ENCODE data around the gene NSD2.
"Not testable (repeated sequence)": the region's sequence is repeated elsewhere in the genome, so short reads cannot be mapped to it uniquely, and the experiment has no call there.

NSD2 gene

DNA sequence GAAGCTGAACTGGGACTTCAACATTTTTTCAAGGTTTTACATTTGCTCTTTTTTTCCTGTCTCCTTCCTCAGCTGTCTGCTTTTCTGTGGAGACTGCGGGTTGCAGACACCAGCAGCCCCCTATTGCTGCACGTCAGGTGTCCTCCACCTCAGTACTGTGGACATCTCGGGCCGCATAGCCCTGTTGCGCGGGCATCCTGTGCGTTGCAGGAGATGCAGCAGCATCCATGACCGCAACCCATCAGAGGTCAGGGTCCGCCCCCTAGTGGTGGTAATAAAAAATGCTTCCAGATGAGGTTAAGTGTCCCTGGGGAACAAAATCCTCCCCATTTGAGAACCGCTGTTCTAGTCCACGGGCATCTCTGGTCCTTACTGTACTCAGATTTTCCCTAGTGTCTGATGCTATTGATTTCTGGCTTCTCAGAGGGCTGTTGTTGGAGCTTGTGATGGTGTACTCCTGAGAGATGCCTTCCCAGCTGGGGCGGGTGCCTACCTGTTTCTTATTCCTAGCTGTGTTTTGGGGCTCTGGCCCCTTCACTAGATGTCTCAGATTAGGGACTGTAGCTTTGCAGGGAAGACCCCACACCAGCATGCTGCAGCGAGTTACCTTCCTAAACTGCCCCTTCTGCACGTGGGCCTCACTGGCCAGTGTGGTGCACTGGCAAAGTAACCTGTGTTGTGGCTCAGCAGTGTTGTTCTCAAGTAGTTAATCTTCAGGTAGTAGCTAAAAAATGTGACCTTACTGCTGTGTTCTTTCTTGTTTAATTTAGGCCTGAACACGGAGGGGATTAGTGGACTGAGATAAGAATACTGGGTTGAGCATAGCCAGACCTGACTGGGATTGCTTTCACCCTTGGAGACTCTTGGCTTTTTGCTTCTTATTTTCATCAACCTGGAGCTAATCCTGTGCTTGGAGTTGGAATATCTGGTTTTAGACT lies 28.2 kb downstream of the NSD2 start:
- DNase-seq: peak; percentile 76

- DNase-seq: no peak
Measured at GRCh38 chr4:1900087-1900433, 28.9 kb downstream of the NSD2 start.

DNA sequence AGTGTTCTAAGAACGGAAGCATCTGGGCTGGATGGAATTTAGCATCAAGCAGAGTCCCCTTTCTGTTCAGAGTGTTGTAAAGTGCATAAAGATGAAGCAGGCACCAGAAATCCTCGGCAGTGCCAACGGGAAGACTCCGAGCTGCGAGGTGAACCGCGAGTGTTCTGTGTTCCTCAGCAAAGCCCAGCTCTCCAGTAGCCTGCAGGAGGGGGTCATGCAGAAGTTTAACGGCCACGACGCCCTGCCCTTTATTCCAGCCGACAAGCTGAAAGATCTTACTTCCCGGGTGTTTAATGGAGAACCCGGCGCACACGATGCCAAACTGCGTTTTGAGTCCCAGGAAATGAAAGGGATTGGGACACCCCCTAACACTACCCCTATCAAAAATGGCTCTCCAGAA lies 29.4 kb downstream of the NSD2 start:
- no peak for DNase-seq

DNA sequence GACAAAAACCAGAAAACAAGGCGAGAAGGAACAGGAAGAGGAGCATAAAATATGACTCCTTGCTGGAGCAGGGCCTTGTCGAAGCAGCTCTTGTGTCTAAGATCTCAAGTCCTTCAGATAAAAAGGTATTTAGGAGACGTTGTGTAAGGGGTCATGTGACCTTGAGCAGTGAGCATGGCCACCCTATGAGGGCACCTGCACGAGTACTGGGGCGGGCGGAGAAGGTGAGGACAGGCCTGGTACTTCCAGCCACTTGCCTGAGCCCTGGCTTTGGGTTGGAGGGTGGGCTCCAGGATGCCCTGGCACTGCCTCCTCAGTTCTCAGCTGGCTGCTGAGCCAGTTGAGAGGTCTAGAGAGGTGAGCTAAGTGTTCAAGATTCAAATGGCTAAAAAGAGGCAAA lies 29.9 kb downstream of the NSD2 start:
- DNase-seq: no peak

DNA sequence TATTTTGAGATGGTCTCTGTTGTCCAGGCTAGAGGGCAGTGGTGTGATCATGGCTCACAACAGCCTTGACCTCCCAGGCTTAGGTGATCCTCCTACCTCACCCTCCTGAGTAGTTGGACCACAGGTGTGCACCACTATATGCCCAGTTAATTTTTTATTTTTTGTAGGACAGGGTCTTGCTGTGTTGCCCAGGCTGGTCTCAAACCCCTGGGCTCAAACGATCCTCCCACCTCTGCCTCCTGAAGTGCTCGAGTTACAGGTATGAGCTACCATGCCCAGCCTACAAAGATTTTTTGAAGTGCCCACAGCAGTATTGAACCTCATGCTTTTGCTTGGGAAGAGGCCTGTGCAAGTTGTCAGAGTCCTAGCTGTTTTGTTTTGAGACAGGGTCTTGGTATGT lies 31.1 kb downstream of the NSD2 start:
- no peak for DNase-seq

- DNase-seq: no peak
Measured at GRCh38 chr4:1903035-1903434, 31.8 kb downstream of the NSD2 start.

DNA sequence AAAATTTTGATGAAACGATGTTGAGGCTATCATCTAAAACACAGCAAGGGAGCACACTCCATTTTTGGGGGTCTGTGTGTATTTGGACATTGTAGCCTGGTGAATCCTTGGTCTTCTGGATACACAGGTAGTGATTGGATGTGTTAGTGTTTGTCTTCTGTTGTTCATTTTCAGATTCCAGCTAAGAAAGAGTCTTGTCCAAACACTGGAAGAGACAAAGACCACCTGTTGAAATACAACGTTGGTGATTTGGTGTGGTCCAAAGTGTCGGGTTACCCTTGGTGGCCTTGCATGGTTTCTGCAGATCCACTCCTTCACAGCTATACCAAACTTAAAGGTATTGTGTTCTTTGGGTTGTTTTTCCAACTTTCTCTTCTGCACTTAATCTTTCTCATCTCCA lies 32.8 kb downstream of the NSD2 start:
- DNase-seq: no peak

- DNase-seq: no peak
Measured at GRCh38 chr4:1907848-1908525, 36.8 kb downstream of the NSD2 start.

DNA sequence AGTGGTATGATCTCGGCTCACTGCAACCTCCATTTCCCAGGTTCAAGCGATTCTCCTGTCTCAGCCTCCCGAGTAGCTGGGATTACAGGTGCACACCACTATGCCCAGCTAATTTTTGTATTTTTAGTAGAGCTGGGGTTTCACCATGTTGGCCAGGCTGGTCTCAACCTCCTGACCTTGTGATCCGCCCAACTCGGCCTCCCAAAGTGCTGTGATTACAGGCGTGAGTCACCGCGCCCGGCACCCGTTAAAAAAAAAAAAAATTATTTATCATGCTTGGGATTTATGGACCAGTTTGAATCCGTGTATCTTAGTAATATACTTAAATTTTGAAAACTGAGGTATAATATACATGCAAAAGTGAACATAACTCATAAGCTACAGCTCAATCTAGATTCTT lies 38.5 kb downstream of the NSD2 start:
- not testable (repeated sequence) for DNase-seq

GRCh38 chr4:1910643-1911042 lies 39.5 kb downstream of the NSD2 start:
- peak; percentile 55 for DNase-seq

DNA sequence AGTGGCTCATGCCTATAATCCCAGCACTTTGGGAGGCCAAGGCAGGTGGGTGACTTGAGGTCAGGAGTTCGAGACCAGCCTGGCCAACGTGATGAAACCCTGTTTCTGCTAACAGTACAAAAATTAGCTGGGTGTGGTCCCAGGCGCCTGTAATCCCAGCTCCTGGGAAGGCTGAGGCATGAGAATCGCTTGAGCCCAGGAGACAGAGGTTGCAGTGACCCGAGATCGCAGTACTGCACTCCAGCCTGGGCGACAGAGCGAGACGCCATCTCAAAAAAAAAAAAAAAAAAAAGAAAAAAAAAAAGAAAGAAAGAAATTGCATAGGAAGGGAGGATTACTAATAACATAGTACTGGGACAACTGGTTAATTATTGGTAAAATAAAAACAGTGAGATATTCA lies 40.1 kb downstream of the NSD2 start:
- not testable (repeated sequence) for DNase-seq

DNA sequence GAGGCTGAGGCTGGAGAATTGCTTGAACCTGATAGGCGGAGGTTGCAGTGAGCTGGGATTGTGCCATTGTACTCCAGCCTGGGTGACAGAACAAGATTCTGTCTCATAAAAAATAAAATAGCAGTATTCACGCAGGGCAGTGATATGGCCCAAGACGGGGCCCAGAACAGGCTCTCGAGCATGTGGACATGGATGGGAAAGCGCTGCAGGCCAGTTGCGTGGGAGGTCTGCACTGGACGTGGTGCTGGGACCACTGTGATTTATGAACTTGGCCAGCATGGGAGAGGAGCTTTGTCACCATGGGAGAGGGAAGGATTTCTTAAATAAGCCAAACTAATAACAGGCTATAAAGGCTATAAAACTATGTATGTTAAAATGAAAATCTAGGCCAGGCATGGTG lies 51.6 kb downstream of the NSD2 start:
- DNase-seq: no peak

- peak; percentile 21 for DNase-seq
Measured at GRCh38 chr4:1927675-1928074, 56.5 kb downstream of the NSD2 start.

DNA sequence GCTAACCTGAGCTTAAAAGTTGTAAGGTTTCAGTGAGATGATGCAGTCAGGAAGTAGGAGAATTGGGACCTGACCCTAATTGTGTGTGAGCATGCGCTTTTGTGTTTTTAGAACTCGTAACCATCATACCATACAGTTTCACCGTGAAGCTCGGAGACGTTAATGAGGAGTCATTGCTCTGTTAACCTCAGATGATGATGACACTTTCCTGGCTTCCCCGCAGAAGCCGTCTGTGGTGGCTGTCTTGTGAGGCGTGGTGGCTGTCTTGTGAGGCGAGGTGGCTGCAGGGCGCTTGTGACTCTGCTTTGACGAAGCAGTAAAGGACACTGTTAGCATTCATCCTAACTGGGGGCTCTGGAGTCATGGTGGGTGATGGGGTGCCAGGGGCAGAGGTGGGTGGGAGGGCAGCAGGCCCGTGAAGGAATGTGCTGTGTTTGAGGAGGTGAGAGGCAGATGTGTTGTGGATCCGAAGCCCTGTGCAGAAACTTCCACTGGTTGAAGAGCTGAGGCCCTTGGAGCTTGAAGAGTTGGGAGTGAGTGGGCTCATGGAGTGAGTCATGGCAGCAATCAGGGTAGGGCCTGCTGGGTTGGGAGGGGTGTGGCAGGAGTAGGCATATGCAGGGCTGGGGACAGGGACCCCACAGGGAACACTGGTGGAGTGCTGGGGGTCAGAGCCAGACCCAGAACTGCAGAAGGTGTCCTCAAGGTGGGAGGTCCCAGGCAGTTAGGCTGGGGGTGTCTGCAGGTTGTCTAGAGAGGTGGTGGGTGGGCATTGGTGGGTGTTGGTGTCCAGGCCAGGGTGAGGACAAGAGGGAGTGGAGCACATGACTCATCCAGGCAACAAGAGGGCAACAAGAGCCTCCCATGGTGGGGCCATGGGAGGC lies 57.4 kb downstream of the NSD2 start:
- no peak for DNase-seq

DNA sequence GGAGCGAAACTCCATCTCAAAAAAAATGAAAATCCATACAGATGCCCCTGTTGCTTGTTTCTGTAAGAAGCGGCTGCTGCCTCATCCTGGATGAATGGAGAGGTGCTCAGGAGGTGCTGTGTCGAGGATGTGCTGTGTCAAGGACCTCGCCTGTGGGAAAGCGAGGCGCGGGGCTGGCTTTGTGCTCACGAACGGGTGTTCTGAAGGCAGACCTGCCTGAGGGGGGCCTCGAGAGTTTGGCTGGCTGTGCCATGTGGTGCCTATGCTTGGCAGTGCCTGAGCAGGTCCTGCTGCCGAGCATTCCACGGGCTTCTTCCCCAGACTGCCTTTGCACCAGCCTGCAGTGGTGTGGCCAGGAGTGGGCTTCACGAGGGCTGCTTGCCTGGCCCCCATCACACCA lies 61.5 kb downstream of the NSD2 start:
- no peak for DNase-seq

GRCh38 chr4:1933700-1934099 lies 62.5 kb downstream of the NSD2 start:
- DNase-seq: no peak

- DNase-seq: no peak
Measured at GRCh38 chr4:1937550-1937949, 66.4 kb downstream of the NSD2 start.

GRCh38 chr4:1938027-1938426 lies 66.8 kb downstream of the NSD2 start:
- no peak for DNase-seq

DNA sequence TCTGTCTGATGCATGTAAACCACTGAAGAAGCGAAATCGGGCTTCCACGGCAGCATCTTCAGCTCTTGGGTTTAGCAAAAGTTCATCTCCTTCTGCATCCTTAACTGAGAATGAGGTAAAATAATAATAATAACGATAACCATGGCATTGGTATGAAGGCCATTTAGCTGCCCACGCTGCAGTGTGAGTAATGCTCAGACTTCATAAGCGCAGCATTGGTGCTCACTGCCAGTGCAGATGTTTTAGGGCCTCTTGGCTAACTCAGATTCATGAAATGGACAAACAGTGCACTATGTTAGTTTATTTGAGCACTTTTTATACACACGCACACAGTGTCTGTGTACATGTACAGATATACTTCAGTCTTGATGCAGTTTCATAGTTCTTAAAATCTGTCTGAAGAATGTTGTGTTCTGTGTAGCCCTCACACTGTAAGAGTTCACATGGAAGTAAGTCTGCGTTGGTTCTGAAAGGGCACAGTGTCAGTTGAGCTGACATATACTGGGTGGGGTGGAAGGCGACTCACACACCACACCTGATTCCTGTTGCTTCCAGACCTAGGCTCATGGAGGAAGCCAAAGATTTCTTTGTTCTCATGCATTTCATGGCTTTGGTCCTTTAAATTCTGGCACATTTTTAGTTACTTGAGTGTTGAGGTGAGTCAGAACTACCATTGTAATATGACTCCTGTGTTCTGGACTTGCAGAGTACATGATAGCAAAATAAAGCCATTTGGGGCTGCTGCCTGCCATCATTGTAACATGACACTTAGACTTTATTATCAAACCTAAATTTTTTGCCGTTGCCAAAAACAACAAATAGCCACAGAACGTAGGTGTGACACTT lies 68.7 kb downstream of the NSD2 start:
- DNase-seq: peak; percentile 84

DNA sequence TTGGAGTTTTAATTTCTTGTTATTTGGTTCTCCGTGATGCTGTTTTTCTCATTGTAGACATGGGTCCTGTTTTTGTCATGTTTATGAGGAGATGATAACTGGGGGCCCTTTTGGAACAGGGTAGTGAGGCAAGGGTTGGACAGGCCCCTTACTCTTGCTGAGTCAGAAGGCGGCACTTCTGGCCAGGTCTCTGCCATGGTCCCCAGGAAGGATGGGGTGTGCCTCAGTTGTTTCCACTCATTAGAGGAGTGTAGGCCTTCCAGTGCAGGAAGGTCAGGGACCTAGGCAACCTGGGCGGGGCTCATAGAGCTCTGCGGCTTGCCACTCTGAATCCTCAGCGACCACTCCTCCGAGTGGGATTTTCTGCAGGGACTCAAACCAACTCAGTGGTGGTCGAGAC lies 69.4 kb downstream of the NSD2 start:
- DNase-seq: no peak

DNA sequence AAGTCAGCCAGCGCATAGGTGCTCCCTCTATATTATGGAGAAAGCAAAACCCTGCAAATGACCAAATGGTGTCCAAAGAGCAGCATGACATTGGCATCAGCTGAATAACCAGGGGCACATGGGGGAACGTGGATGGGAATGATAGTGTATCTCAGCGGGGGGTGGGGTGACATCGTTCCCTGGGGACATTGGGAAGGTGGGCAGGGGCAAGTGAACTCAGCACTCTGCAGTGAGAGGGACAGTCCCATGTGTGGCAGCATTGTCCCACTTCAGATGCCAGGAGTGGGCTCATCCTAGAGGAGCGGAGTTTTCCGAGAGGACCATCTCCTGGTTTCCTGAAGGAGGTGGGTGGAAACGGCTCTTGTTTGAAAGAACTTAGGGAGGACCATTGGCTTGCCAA lies 72.7 kb downstream of the NSD2 start:
- DNase-seq: no peak

Measured in fibroblast of skin of abdomen (primary cell).